CD8-positive, alpha-beta memory T cell (primary cell): Measurements from ENCODE around the gene SCAF4. TPM values are rescaled to one million over a fixed set of nuclear protein-coding genes. Genes with fewer than 3 reads are reported as not detected.

Experiments used
- CTCF ChIA-PET: fragments of 350-600 bp; sonication (Branson Sonifier 250); formaldehyde crosslinking; loops from one replicate; lab custom pipeline; 2021; ENCODE audit warnings: antibody characterized with exemption; lab: Charles Lee
- POLR2A ChIA-PET: fragments of 350-600 bp; sonication (Branson Sonifier 250); formaldehyde crosslinking; loops from one replicate; lab custom pipeline; 2021; ENCODE audit warnings: antibody characterized with exemption; lab: Charles Lee
- DNase-seq, 5 donors: peaks; one replicate each; pipeline versions ENCODE4 v3.0.0 to v3.0.0-alpha.2; 2020 to 2022; ENCODE audit warnings: mixed read lengths in 1 of 5
- H3K27ac ChIP-seq: one replicate; pipeline ENCODE4 v1.7.0; 2013; ENCODE audit warnings: low read depth, mild to moderate bottlenecking, low read length, moderate library complexity
- H3K27me3 ChIP-seq: 2 replicates; pipeline ENCODE4 v1.7.0; 2013; ENCODE audit warnings: low read length, mild to moderate bottlenecking; ENCODE audit not compliant: insufficient read depth, poor library complexity, severe bottlenecking
- H3K36me3 ChIP-seq: 2 replicates; pipeline ENCODE4 v1.7.0; 2013; ENCODE audit warnings: mild to moderate bottlenecking, low read length, moderate library complexity; ENCODE audit not compliant: insufficient read depth
- H3K4me1 ChIP-seq: 2 replicates; pipeline ENCODE4 v1.7.0; 2013; ENCODE audit warnings: mild to moderate bottlenecking, low read length, moderate library complexity; ENCODE audit not compliant: insufficient read depth
- H3K4me3 ChIP-seq: 2 replicates; pipeline ENCODE4 v1.7.0; 2013; ENCODE audit warnings: mild to moderate bottlenecking, low read length
- H3K9me3 ChIP-seq: 2 replicates; pipeline ENCODE4 v1.7.0; 2013; ENCODE audit warnings: mild to moderate bottlenecking, low read length
- H3K27ac Mint-ChIP-seq, 8 donors: one replicate each; pipeline ENCODE4 v1.8.0; 2020 to 2021; ENCODE audit warnings: mixed read lengths in 8 of 8, mild to moderate bottlenecking in 6 of 8, inconsistent platforms in 3 of 8, moderate library complexity in 3 of 8
- H3K27me3 Mint-ChIP-seq, 2 donors: one replicate each; pipeline ENCODE4 v1.8.0; 2020 to 2021; ENCODE audit warnings: mixed read lengths in 2 of 2, mild to moderate bottlenecking in 1 of 2, moderate library complexity in 1 of 2
- H3K36me3 Mint-ChIP-seq, 3 donors: one replicate each; pipeline ENCODE4 v1.8.0; 2020 to 2021; ENCODE audit warnings: mixed read lengths in 3 of 3, inconsistent platforms in 1 of 3, mild to moderate bottlenecking in 1 of 3
- H3K4me1 Mint-ChIP-seq, 3 donors: one replicate each; pipeline ENCODE4 v1.8.0; 2020 to 2021; ENCODE audit warnings: mixed read lengths in 3 of 3, inconsistent platforms in 1 of 3, mild to moderate bottlenecking in 1 of 3
- H3K4me3 Mint-ChIP-seq, 7 donors: one replicate each; pipeline ENCODE4 v1.8.0; 2020 to 2021; ENCODE audit warnings: mixed read lengths in 7 of 7, mild to moderate bottlenecking in 6 of 7, moderate library complexity in 4 of 7, inconsistent platforms in 2 of 7
- H3K9me3 Mint-ChIP-seq, 5 donors: one replicate each; pipeline ENCODE4 v1.8.0; 2020 to 2022; ENCODE audit warnings: mixed read lengths in 5 of 5, mild to moderate bottlenecking in 3 of 5, moderate library complexity in 2 of 5, inconsistent platforms in 1 of 5
- polyA plus RNA-seq: library from polyadenylated mRNA; unstranded; fragments of 300-500 nt; fragmentation: Illumina TruSeq; gene quantifications from one replicate; pipeline ENCODE4 v1.2.3, GENCODE V29; 2021
- total RNA-seq, 2 experiments: library from RNA; stranded (reverse); gene quantifications; one replicate each; pipeline ENCODE4 v1.2.3, GENCODE V29; 2021

Gene SCAF4
- total and polyA plus RNA-seq, 3 experiments from 2014 or later: 27.5 to 55.9 (median 55.4) TPM

GRCh38 chr21:31687108-31687507 is 44.8 kb downstream of the SCAF4 start:
- H3K4me1 ChIP-seq: no peaks in the 10 kb centered on the region
- POLR2A ChIA-PET: no interaction called here
- Mint-ChIP-seq H3K9me3 (no peaks in the 10 kb centered on the region), H3K36me3 (peaks cover 5 to 90% (median 36%) of the 10 kb centered on the region in 3 donors), H3K27ac (peak overlapping the region in 1 of 8 donors; percentile 19), H3K4me3 (no peak overlapping the region), H3K27me3 (no peaks in the 10 kb centered on the region), H3K4me1 (peaks cover 0 to 4% (median 0%) of the 10 kb centered on the region in 3 donors)
- H3K9me3 ChIP-seq: no peaks in the 10 kb centered on the region
- H3K36me3 ChIP-seq: peaks cover 41% of the 10 kb centered on the region
- CTCF ChIA-PET: interaction anchor here (1.6 kb wide), 1 partner anchor 20 kb away, joined by 4 read pairs; no protein-coding TSS in a partner anchor
- no peak overlapping the region for H3K4me3 ChIP-seq
- no peak for DNase-seq
- H3K27me3 ChIP-seq: no peaks in the 10 kb centered on the region
- H3K27ac ChIP-seq: no peak overlapping the region

DNA sequence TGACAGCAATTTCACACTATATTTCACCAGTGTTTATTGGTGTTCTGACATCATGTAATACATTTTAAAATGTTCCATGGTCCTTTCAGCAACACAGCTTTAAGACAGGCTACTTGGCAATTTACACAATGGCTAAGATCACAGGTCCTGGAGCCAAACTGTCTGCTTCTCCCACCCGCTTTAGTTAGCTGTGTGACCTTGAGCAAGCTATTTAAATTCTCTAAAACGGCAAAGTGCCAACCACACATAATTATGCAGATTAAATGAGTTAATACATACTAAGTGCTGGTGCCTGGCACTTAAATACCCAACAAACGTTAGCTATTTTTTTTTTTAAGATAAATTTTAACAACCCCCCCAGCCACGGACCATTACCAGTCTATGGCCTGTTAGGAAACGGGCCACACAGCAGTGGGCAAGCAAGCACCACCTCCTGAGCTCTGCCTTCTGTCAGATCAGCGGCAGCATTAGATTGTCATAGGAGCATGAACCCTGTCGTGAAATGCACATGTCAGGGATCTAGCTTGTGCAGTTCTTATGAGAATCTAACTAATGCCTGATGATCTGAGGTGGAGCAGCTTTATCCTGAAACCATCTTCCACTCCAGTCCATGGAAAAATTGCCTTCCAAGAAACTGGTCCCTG is 45.5 kb downstream of the SCAF4 start:
- peaks cover 0 to 4% (median 0%) of the 10 kb centered on the region in 3 donors for H3K4me1 Mint-ChIP-seq
- H3K4me1 ChIP-seq: no peaks in the 10 kb centered on the region
- H3K36me3 Mint-ChIP-seq: peaks cover 5 to 90% (median 37%) of the 10 kb centered on the region in 3 donors
- no peak overlapping the region for H3K27ac ChIP-seq
- H3K4me3 Mint-ChIP-seq: no peak overlapping the region
- no peaks in the 10 kb centered on the region for H3K27me3 Mint-ChIP-seq
- H3K36me3 ChIP-seq: peaks cover 38% of the 10 kb centered on the region
- H3K27ac Mint-ChIP-seq: peak overlapping the region in 1 of 8 donors; percentile 4
- no peaks in the 10 kb centered on the region for H3K9me3 ChIP-seq
- no peak for DNase-seq
- no peaks in the 10 kb centered on the region for H3K9me3 Mint-ChIP-seq
- H3K27me3 ChIP-seq: no peaks in the 10 kb centered on the region
- POLR2A ChIA-PET: no interaction called here
- CTCF ChIA-PET: interaction anchor here (0.7 to 1.6 kb wide), 2 partner anchors 16 to 19 kb away, joined by 3 to 4 read pairs; no protein-coding TSS in a partner anchor
- H3K4me3 ChIP-seq: no peak overlapping the region

- ChIA-PET CTCF (no interaction called here), POLR2A (no interaction called here)
- Mint-ChIP-seq H3K27me3 (no peaks in the 10 kb centered on the region), H3K36me3 (peaks cover 5 to 84% (median 32%) of the 10 kb centered on the region in 3 donors), H3K4me1 (peaks cover 0 to 4% (median 0%) of the 10 kb centered on the region in 3 donors), H3K27ac (no peak overlapping the region), H3K9me3 (no peaks in the 10 kb centered on the region), H3K4me3 (no peak overlapping the region)
- Histone ChIP-seq H3K27ac (no peak overlapping the region), H3K4me3 (no peak overlapping the region), H3K4me1 (no peaks in the 10 kb centered on the region), H3K27me3 (no peaks in the 10 kb centered on the region), H3K36me3 (peaks cover 28% of the 10 kb centered on the region), H3K9me3 (no peaks in the 10 kb centered on the region)
- no peak for DNase-seq
Measured at GRCh38 chr21:31684918-31685317, 47.0 kb downstream of the SCAF4 start.

GRCh38 chr21:31683029-31683428 is 48.9 kb downstream of the SCAF4 start:
- Histone ChIP-seq H3K4me3 (no peak overlapping the region), H3K9me3 (no peaks in the 10 kb centered on the region), H3K27ac (no peak overlapping the region), H3K27me3 (no peaks in the 10 kb centered on the region), H3K36me3 (peaks cover 20% of the 10 kb centered on the region), H3K4me1 (no peaks in the 10 kb centered on the region)
- no peaks in the 10 kb centered on the region for H3K9me3 Mint-ChIP-seq
- H3K27ac Mint-ChIP-seq: no peak overlapping the region
- no peak for DNase-seq
- CTCF ChIA-PET: no interaction called here
- peaks cover 0 to 4% (median 0%) of the 10 kb centered on the region in 3 donors for H3K4me1 Mint-ChIP-seq
- H3K4me3 Mint-ChIP-seq: no peak overlapping the region
- peaks cover 5 to 76% (median 33%) of the 10 kb centered on the region in 3 donors for H3K36me3 Mint-ChIP-seq
- no peaks in the 10 kb centered on the region for H3K27me3 Mint-ChIP-seq
- POLR2A ChIA-PET: no interaction called here

DNA sequence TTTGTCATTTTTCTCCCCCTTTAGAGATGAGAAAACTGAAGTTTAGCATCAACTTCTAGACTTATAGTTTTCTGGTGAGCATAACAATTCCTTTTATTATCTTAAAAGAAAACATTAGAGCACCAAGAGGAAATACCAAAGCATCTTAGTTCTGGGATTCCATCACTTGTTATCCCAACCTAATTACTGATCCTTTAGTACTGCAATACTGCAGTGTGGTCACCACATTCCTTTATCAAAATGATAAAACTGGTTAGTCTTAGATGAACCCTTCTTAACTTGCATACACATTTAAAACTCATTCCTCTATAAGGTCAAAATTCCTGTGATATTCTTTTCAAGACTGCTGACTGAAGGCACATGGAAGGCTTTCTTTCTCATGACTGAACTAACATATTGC is 49.3 kb downstream of the SCAF4 start:
- H3K27me3 Mint-ChIP-seq: no peaks in the 10 kb centered on the region
- Histone ChIP-seq H3K9me3 (no peaks in the 10 kb centered on the region), H3K27me3 (no peaks in the 10 kb centered on the region), H3K27ac (no peak overlapping the region), H3K4me3 (no peak overlapping the region), H3K4me1 (no peaks in the 10 kb centered on the region), H3K36me3 (peaks cover 20% of the 10 kb centered on the region)
- ChIA-PET CTCF (no interaction called here), POLR2A (no interaction called here)
- H3K27ac Mint-ChIP-seq: no peak overlapping the region
- H3K4me3 Mint-ChIP-seq: no peak overlapping the region
- peaks cover 5 to 73% (median 32%) of the 10 kb centered on the region in 3 donors for H3K36me3 Mint-ChIP-seq
- peaks cover 0 to 4% (median 0%) of the 10 kb centered on the region in 3 donors for H3K4me1 Mint-ChIP-seq
- H3K9me3 Mint-ChIP-seq: no peaks in the 10 kb centered on the region
- DNase-seq: no peak

GRCh38 chr21:31678478-31678877 is 53.4 kb downstream of the SCAF4 start:
- ChIA-PET POLR2A (no interaction called here), CTCF (no interaction called here)
- Mint-ChIP-seq H3K27ac (no peak overlapping the region), H3K27me3 (no peaks in the 10 kb centered on the region), H3K9me3 (no peaks in the 10 kb centered on the region), H3K4me3 (no peak overlapping the region), H3K4me1 (peaks cover 0 to 1% (median 0%) of the 10 kb centered on the region in 3 donors), H3K36me3 (peaks cover 0 to 34% (median 9%) of the 10 kb centered on the region in 3 donors)
- Histone ChIP-seq H3K27me3 (no peaks in the 10 kb centered on the region), H3K36me3 (peaks cover 4% of the 10 kb centered on the region), H3K4me3 (no peak overlapping the region), H3K27ac (no peak overlapping the region), H3K9me3 (no peaks in the 10 kb centered on the region), H3K4me1 (no peaks in the 10 kb centered on the region)
- no peak for DNase-seq

GRCh38 chr21:31677047-31677446 is 54.9 kb downstream of the SCAF4 start:
- ChIA-PET POLR2A (no interaction called here), CTCF (no interaction called here)
- H3K27ac Mint-ChIP-seq: no peak overlapping the region
- Histone ChIP-seq H3K27me3 (no peaks in the 10 kb centered on the region), H3K4me1 (no peaks in the 10 kb centered on the region), H3K4me3 (no peak overlapping the region), H3K36me3 (peaks cover 4% of the 10 kb centered on the region), H3K27ac (no peak overlapping the region), H3K9me3 (no peaks in the 10 kb centered on the region)
- H3K36me3 Mint-ChIP-seq: peaks cover 0 to 21% (median 5%) of the 10 kb centered on the region in 3 donors
- no peak overlapping the region for H3K4me3 Mint-ChIP-seq
- H3K9me3 Mint-ChIP-seq: no peaks in the 10 kb centered on the region
- H3K4me1 Mint-ChIP-seq: peaks cover 4 to 6% (median 5%) of the 10 kb centered on the region in 3 donors
- no peak for DNase-seq
- no peaks in the 10 kb centered on the region for H3K27me3 Mint-ChIP-seq

DNA sequence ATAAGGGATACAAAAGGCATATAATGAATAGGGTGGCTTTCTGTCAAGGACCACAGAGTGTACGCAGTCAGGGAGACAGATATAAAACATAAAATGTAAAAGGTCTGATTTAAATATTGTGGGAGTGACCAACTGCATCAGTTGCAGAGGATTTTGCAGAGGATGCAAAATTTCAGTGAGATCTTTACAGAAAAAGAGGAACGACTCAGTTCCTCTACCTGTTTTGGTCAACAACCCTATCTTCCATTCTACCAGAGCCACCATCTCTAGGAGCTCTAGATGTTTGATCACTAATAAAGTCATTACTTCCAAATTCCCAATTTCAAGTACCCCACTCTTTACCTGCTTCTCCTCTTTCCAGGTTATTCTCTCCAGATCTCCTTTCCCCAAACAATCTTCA is 56.0 kb downstream of the SCAF4 start:
- no peak overlapping the region for H3K27ac Mint-ChIP-seq
- ChIA-PET POLR2A (no interaction called here), CTCF (no interaction called here)
- H3K27ac ChIP-seq: no peak overlapping the region
- H3K4me1 ChIP-seq: no peaks in the 10 kb centered on the region
- H3K27me3 ChIP-seq: no peaks in the 10 kb centered on the region
- DNase-seq: no peak
- no peak overlapping the region for H3K4me3 Mint-ChIP-seq
- H3K4me3 ChIP-seq: no peak overlapping the region
- peaks cover 0 to 23% (median 5%) of the 10 kb centered on the region in 3 donors for H3K36me3 Mint-ChIP-seq
- H3K9me3 Mint-ChIP-seq: peaks cover 0 to 1% (median 0%) of the 10 kb centered on the region in 5 donors
- peaks cover 8 to 12% (median 12%) of the 10 kb centered on the region in 3 donors for H3K4me1 Mint-ChIP-seq
- no peaks in the 10 kb centered on the region for H3K9me3 ChIP-seq
- peaks cover 4% of the 10 kb centered on the region for H3K36me3 ChIP-seq
- no peaks in the 10 kb centered on the region for H3K27me3 Mint-ChIP-seq
